Stimulated activated CD4-positive, alpha-beta T cell treated with anti-CD3 and anti-CD28 coated beads, Interleukin-12 subunit alpha, Interleukin-12 subunit beta, amount 100 ng/mL, for 4 hours (primary cell): Measurements from ENCODE around the gene AIF1.

ENCODE experiments used
- DNase-seq: peaks from one replicate; pipeline ENCODE4 v3.0.0-alpha.2; 2020

AIF1 gene

DNA sequence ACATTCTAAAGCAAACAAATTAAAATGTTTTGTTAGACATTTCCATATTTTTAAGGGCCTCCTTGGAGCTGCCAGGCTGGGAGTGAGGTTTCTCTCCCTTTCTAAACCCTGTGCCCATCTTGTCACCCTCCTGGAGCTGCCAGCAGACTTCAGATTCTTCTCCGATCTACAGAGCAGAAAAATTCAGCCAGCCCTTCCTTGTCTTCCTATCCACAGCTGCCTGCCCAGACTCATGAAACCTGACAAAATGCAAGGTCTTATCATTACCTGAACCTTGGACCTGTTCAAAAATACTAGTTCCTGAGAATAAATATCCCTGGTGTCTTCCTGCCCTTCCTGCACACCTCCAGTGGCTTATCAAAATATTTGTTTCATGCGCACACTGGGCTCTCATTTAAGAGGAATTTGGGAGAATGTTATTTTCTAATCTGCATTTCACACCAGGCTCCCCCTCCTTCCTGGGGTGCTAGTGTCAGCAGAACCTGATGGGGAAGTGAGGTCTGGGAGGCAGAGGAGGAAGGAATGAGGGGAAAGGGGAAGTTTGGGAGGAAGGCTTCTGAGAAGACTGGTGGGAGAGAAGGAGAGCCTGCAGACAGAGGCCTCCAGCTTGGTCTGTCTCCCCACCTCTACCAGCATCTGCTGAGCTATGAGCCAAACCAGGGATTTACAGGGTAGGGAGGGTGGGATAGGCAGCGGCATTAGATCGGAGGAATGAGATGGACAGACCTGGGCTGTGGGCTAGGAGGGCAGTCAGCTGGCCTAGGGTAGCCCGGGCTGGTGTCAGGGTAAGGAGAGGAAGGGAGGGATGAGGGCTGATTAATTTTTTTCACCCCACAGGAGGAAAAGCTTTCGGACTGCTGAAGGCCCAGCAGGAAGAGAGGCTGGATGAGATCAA, at the start of gene AIF1:
TSS of gene AIF1 (plus strand) at position 551 of the 895 bp plus-strand sequence. CDS start at position 647, 96 bp downstream.
- no peak for DNase-seq

GRCh38 chr6:31567531-31568370, 47.3 kb upstream of the AIF1 start:
- no peak for DNase-seq

DNA sequence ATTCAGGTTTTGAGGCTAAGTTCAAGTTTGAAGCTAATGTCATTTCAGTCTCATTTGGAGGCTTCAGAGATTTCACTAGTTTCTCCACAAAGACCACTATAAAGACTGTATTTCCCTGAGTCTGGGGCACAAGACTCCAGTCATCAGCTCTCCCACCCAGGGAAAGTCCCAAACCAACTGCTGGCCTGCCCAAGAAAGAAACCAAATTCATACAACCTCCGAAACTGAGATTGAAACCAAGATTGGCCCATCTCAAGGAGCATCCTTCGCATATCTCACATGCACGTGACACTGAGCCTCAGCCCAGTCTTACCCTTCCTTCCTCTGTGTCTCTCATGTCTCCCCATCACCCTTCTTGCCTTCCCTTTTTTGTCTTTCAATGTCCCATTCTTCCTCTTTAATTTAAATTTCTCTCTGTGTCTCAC, 46.5 kb upstream of the AIF1 start:
- DNase-seq: no peak

DNA sequence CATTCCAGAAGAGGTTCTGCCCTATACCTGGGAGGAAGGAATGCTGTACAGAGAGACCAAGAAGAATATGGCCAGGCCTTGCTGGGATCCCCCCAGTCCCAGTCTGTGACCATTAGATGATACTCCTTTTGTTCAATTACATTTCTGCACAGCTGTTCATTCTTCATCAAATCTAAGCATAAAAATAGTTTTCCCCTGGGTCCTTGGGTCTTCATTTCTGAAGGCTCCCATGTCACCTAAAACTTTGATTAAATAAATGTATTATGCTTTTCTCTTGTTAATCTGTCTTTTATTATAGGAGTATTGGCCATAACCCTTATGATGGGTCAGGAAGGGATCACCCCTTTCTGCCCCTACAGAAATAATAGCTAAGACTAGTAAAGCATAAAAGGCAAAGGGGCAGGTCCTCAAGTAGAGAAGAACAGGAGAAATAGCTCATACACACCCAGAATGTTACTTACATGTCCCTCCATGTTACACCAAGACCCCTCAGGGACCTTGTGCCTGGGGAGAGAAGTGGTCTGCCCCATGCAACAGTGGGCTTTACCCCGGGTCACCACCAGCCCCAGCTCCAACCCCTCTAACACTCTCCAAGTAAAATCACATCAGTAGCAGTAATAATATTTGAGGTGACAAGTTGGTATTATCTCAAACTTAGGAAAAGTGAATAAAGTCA, 45.0 kb upstream of the AIF1 start:
- no peak for DNase-seq

DNA sequence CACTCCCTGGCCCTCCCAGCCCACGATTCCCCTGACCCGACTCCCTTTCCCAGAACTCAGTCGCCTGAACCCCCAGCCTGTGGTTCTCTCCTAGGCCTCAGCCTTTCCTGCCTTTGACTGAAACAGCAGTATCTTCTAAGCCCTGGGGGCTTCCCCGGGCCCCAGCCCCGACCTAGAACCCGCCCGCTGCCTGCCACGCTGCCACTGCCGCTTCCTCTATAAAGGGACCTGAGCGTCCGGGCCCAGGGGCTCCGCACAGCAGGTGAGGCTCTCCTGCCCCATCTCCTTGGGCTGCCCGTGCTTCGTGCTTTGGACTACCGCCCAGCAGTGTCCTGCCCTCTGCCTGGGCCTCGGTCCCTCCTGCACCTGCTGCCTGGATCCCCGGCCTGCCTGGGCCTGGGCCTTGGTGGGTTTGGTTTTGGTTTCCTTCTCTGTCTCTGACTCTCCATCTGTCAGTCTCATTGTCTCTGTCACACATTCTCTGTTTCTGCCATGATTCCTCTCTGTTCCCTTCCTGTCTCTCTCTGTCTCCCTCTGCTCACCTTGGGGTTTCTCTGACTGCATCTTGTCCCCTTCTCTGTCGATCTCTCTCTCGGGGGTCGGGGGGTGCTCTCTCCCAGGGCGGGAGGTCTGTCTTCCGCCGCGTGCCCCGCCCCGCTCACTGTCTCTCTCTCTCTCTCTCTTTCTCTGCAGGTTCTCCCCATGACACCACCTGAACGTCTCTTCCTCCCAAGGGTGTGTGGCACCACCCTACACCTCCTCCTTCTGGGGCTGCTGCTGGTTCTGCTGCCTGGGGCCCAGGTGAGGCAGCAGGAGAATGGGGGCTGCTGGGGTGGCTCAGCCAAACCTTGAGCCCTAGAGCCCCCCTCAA, 42.8 kb upstream of the AIF1 start, which contains the start of gene LTA:
TSS of gene LTA (plus strand) at position 249 of the 871 bp plus-strand sequence. CDS start at position 703, 454 bp downstream.
- peak; percentile 77 for DNase-seq

DNA sequence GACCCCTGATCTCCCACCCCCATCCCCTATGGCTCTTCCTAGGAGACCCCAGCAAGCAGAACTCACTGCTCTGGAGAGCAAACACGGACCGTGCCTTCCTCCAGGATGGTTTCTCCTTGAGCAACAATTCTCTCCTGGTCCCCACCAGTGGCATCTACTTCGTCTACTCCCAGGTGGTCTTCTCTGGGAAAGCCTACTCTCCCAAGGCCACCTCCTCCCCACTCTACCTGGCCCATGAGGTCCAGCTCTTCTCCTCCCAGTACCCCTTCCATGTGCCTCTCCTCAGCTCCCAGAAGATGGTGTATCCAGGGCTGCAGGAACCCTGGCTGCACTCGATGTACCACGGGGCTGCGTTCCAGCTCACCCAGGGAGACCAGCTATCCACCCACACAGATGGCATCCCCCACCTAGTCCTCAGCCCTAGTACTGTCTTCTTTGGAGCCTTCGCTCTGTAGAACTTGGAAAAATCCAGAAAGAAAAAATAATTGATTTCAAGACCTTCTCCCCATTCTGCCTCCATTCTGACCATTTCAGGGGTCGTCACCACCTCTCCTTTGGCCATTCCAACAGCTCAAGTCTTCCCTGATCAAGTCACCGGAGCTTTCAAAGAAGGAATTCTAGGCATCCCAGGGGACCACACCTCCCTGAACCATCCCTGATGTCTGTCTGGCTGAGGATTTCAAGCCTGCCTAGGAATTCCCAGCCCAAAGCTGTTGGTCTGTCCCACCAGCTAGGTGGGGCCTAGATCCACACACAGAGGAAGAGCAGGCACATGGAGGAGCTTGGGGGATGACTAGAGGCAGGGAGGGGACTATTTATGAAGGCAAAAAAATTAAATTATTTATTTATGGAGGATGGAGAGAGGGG, 41.6 kb upstream of the AIF1 start:
- DNase-seq: no peak

DNA sequence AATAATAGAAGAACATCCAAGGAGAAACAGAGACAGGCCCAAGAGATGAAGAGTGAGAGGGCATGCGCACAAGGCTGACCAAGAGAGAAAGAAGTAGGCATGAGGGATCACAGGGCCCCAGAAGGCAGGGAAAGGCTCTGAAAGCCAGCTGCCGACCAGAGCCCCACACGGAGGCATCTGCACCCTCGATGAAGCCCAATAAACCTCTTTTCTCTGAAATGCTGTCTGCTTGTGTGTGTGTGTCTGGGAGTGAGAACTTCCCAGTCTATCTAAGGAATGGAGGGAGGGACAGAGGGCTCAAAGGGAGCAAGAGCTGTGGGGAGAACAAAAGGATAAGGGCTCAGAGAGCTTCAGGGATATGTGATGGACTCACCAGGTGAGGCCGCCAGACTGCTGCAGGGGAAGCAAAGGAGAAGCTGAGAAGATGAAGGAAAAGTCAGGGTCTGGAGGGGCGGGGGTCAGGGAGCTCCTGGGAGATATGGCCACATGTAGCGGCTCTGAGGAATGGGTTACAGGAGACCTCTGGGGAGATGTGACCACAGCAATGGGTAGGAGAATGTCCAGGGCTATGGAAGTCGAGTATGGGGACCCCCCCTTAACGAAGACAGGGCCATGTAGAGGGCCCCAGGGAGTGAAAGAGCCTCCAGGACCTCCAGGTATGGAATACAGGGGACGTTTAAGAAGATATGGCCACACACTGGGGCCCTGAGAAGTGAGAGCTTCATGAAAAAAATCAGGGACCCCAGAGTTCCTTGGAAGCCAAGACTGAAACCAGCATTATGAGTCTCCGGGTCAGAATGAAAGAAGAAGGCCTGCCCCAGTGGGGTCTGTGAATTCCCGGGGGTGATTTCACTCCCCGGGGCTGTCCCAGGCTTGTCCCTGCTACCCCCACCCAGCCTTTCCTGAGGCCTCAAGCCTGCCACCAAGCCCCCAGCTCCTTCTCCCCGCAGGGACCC, 40.6 kb upstream of the AIF1 start:
- no peak for DNase-seq

DNA sequence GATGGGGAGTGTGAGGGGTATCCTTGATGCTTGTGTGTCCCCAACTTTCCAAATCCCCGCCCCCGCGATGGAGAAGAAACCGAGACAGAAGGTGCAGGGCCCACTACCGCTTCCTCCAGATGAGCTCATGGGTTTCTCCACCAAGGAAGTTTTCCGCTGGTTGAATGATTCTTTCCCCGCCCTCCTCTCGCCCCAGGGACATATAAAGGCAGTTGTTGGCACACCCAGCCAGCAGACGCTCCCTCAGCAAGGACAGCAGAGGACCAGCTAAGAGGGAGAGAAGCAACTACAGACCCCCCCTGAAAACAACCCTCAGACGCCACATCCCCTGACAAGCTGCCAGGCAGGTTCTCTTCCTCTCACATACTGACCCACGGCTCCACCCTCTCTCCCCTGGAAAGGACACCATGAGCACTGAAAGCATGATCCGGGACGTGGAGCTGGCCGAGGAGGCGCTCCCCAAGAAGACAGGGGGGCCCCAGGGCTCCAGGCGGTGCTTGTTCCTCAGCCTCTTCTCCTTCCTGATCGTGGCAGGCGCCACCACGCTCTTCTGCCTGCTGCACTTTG, 39.6 kb upstream of the AIF1 start, which contains the start of gene TNF:
TSS of gene TNF (plus strand) at position 231 of the 567 bp plus-strand sequence. CDS start at position 408, 177 bp downstream.
- DNase-seq: peak; percentile 80

DNA sequence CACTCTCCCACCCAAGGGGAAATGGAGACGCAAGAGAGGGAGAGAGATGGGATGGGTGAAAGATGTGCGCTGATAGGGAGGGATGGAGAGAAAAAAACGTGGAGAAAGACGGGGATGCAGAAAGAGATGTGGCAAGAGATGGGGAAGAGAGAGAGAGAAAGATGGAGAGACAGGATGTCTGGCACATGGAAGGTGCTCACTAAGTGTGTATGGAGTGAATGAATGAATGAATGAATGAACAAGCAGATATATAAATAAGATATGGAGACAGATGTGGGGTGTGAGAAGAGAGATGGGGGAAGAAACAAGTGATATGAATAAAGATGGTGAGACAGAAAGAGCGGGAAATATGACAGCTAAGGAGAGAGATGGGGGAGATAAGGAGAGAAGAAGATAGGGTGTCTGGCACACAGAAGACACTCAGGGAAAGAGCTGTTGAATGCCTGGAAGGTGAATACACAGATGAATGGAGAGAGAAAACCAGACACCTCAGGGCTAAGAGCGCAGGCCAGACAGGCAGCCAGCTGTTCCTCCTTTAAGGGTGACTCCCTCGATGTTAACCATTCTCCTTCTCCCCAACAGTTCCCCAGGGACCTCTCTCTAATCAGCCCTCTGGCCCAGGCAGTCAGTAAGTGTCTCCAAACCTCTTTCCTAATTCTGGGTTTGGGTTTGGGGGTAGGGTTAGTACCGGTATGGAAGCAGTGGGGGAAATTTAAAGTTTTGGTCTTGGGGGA, 38.9 kb upstream of the AIF1 start:
- DNase-seq: no peak

DNA sequence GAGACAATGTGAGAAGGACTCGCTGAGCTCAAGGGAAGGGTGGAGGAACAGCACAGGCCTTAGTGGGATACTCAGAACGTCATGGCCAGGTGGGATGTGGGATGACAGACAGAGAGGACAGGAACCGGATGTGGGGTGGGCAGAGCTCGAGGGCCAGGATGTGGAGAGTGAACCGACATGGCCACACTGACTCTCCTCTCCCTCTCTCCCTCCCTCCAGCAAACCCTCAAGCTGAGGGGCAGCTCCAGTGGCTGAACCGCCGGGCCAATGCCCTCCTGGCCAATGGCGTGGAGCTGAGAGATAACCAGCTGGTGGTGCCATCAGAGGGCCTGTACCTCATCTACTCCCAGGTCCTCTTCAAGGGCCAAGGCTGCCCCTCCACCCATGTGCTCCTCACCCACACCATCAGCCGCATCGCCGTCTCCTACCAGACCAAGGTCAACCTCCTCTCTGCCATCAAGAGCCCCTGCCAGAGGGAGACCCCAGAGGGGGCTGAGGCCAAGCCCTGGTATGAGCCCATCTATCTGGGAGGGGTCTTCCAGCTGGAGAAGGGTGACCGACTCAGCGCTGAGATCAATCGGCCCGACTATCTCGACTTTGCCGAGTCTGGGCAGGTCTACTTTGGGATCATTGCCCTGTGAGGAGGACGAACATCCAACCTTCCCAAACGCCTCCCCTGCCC, 38.0 kb upstream of the AIF1 start:
- no peak for DNase-seq

DNA sequence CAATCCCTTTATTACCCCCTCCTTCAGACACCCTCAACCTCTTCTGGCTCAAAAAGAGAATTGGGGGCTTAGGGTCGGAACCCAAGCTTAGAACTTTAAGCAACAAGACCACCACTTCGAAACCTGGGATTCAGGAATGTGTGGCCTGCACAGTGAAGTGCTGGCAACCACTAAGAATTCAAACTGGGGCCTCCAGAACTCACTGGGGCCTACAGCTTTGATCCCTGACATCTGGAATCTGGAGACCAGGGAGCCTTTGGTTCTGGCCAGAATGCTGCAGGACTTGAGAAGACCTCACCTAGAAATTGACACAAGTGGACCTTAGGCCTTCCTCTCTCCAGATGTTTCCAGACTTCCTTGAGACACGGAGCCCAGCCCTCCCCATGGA, 37.5 kb upstream of the AIF1 start:
- no peak for DNase-seq

GRCh38 chr6:31578184-31579118, 36.6 kb upstream of the AIF1 start:
- no peak for DNase-seq

GRCh38 chr6:31579119-31579505, 35.9 kb upstream of the AIF1 start:
- no peak for DNase-seq

DNA sequence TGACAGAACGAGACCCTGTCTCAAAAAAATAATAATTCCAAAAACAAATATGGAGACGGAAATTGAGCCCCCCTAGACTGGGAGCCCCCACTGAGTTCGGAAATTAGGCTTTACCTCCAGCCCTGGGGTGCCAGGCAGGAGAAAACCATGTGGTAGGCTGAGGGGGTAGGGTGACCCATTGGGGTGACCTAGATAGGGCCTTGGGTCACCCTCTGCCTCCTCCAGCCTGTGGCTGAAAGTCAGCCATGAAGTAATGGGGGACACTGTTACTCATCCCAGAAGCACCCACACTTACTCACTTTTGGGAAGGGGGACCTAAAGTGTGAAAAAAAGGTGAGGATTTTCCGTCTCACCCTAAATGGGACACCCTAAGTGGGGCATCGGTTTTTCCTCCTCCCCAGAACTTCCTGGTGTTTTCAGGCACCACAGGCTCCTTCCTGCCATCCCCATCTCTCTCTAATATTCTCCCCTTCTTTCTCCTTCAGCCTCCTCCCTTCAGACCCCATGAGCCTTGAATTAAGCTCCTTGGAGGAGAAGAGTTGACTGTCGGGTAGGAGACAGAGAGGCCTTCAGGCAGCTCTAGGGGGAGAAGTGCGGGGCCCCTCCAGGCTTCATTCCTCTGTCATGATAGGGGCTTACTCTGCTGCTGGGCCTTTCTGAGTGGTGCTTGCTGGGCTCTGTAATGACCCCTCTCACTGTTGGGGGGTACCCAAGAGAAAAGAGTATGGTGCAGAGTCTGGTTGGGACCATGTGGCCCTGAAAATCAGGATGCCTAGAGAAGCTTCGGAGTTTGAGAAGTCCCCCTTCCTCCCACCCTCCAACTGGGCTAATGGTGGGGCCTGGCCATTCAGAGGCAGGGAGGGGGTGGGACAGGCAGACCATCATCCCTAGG, 35.2 kb upstream of the AIF1 start:
- DNase-seq: no peak

DNA sequence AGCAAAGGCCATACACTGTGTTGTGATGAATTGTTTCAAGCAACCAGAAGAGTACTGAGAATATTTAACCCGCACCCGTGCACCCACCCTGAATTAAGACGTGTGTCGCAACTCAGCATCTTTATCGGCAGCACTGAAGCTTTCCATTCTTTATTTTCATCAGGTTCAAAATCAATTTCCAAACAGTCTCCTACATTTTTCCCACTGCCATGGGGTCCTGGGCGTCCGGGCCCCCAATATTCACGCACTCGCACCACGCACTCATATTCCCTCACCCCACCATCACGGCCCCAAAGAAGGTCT, 34.6 kb upstream of the AIF1 start:
- no peak for DNase-seq
